ENCODE measurements around the gene USP35. TPM values are rescaled to one million over a fixed set of nuclear protein-coding genes. Genes with fewer than 3 reads are reported as not detected.
"Not testable (repeated sequence)": the region's sequence is repeated elsewhere in the genome, so short reads cannot be mapped to it uniquely, and the experiment has no call there.

Gene USP35
- total RNA-seq, 1 experiment from 2014 or later: 10.6 TPM

DNA sequence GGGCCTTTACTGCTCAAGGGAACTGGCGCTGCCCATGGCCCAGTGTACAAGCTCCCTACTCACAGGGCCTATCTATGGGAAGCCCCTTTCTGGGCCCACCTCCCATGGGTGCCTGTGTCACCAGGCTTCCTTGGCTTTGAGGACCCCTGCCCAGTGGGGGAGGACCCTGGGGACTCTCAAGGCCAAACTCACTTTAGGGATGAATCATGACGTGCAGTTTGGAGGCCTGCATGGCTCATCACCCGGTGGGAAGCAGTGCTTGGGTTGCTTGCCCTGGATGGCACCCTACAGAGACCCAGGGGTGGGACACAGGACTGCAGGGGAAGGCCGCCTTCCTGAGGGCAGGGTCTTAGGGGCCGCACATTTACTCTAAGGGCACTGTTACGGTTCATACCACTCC lies 16.8 kb upstream of the USP35 start (continued):
- TF ChIP-seq, protein P1, sequence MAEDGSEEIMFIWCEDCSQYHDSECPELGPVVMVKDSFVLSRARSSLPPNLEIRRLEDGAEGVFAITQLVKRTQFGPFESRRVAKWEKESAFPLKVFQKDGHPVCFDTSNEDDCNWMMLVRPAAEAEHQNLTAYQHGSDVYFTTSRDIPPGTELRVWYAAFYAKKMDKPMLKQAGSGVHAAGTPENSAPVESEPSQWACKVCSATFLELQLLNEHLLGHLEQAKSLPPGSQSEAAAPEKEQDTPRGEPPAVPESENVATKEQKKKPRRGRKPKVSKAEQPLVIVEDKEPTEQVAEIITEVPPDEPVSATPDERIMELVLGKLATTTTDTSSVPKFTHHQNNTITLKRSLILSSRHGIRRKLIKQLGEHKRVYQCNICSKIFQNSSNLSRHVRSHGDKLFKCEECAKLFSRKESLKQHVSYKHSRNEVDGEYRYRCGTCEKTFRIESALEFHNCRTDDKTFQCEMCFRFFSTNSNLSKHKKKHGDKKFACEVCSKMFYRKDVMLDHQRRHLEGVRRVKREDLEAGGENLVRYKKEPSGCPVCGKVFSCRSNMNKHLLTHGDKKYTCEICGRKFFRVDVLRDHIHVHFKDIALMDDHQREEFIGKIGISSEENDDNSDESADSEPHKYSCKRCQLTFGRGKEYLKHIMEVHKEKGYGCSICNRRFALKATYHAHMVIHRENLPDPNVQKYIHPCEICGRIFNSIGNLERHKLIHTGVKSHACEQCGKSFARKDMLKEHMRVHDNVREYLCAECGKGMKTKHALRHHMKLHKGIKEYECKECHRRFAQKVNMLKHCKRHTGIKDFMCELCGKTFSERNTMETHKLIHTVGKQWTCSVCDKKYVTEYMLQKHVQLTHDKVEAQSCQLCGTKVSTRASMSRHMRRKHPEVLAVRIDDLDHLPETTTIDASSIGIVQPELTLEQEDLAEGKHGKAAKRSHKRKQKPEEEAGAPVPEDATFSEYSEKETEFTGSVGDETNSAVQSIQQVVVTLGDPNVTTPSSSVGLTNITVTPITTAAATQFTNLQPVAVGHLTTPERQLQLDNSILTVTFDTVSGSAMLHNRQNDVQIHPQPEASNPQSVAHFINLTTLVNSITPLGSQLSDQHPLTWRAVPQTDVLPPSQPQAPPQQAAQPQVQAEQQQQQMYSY (CRISPR knock-in tag; IDR thresholded peaks at IDR 0.05): no peak
- TF ChIP-seq, protein P2, sequence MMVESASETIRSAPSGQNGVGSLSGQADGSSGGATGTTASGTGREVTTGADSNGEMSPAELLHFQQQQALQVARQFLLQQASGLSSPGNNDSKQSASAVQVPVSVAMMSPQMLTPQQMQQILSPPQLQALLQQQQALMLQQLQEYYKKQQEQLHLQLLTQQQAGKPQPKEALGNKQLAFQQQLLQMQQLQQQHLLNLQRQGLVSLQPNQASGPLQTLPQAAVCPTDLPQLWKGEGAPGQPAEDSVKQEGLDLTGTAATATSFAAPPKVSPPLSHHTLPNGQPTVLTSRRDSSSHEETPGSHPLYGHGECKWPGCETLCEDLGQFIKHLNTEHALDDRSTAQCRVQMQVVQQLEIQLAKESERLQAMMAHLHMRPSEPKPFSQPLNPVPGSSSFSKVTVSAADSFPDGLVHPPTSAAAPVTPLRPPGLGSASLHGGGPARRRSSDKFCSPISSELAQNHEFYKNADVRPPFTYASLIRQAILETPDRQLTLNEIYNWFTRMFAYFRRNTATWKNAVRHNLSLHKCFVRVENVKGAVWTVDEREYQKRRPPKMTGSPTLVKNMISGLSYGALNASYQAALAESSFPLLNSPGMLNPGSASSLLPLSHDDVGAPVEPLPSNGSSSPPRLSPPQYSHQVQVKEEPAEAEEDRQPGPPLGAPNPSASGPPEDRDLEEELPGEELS (CRISPR knock-in tag; IDR thresholded peaks at IDR 0.05): no peak
- TF ChIP-seq, protein P3, sequence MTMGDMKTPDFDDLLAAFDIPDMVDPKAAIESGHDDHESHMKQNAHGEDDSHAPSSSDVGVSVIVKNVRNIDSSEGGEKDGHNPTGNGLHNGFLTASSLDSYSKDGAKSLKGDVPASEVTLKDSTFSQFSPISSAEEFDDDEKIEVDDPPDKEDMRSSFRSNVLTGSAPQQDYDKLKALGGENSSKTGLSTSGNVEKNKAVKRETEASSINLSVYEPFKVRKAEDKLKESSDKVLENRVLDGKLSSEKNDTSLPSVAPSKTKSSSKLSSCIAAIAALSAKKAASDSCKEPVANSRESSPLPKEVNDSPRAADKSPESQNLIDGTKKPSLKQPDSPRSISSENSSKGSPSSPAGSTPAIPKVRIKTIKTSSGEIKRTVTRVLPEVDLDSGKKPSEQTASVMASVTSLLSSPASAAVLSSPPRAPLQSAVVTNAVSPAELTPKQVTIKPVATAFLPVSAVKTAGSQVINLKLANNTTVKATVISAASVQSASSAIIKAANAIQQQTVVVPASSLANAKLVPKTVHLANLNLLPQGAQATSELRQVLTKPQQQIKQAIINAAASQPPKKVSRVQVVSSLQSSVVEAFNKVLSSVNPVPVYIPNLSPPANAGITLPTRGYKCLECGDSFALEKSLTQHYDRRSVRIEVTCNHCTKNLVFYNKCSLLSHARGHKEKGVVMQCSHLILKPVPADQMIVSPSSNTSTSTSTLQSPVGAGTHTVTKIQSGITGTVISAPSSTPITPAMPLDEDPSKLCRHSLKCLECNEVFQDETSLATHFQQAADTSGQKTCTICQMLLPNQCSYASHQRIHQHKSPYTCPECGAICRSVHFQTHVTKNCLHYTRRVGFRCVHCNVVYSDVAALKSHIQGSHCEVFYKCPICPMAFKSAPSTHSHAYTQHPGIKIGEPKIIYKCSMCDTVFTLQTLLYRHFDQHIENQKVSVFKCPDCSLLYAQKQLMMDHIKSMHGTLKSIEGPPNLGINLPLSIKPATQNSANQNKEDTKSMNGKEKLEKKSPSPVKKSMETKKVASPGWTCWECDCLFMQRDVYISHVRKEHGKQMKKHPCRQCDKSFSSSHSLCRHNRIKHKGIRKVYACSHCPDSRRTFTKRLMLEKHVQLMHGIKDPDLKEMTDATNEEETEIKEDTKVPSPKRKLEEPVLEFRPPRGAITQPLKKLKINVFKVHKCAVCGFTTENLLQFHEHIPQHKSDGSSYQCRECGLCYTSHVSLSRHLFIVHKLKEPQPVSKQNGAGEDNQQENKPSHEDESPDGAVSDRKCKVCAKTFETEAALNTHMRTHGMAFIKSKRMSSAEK (CRISPR knock-in tag; IDR thresholded peaks at IDR 0.05; ENCODE audit: borderline replicate concordance): no peak
- no peak for TF ChIP-seq MYBL2 (CRISPR knock-in tag; IDR thresholded peaks at IDR 0.05)

DNA sequence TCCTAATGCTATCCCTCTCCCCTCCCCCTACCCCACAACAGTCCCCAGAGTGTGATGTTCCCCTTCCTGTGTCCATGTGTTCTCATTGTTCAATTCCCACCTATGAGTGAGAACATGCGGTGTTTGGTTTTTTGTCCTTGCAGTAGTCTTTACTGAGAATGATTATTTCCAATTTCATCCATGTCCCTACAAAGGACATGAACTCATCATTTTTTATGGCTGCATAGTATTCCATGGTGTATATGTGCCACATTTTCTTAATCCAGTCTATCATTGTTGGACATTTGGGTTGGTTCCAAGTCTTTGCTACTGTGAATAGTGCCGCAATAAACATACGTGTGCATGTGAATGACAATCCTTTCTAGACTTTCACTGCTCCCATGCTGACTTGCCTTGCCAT lies 12.9 kb upstream of the USP35 start:
- H3K9me3 Mint-ChIP-seq; CTCF ChIA-PET; H3K27ac Mint-ChIP-seq; POLR2A ChIA-PET; DNase-seq (ENCODE audit: low spot score); H3K4me3 Mint-ChIP-seq; ATAC-seq; H3K4me1 Mint-ChIP-seq; H3K36me3 Mint-ChIP-seq; H3K27me3 Mint-ChIP-seq (ENCODE audit: low read depth): not testable (repeated sequence)

DNA sequence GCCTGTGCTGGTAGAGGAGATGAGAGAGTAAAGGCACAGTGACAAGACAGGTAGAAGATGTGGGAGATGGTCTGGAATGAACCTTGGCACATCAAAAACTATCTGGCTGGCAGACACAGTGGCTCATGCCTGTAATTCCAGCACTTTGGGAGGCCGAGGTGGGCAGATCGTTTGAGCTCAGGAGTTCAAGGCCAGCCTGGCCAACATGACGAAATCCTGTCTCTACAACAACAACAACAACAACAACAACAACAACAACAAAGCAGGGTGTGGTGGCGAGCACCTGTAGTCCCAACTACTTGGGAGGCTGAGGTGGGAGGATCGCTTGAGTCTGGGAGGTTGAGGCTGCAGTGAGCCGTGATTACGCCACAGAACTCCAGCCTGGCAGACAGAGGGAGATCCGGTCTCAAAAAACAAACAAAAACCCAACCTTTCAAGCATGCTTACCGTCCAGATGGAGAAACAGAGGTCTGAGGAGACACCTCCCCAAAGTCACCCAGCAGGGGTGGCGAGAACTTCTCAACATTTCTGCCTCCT lies 12.0 kb upstream of the USP35 start:
- Mint-ChIP-seq H3K4me3 (no peak overlapping the region), H3K36me3 (peaks cover 4% of the 10 kb centered on the region; the same call in 1 of the 2 replicates), H3K27ac (no peak overlapping the region), H3K4me1 (0 out of 2 replicates have a peak, but pooled peaks cover 3% of the 10 kb centered on the region), H3K9me3 (peaks cover 5% of the 10 kb centered on the region), H3K27me3 (ENCODE audit: low read depth) (no peaks in the 10 kb centered on the region)
- ChIA-PET POLR2A (no interaction called here), CTCF (no interaction called here)
- ATAC-seq (no peak), DNase-seq (ENCODE audit: low spot score) (no peak)
- TF ChIP-seq, protein P4, sequence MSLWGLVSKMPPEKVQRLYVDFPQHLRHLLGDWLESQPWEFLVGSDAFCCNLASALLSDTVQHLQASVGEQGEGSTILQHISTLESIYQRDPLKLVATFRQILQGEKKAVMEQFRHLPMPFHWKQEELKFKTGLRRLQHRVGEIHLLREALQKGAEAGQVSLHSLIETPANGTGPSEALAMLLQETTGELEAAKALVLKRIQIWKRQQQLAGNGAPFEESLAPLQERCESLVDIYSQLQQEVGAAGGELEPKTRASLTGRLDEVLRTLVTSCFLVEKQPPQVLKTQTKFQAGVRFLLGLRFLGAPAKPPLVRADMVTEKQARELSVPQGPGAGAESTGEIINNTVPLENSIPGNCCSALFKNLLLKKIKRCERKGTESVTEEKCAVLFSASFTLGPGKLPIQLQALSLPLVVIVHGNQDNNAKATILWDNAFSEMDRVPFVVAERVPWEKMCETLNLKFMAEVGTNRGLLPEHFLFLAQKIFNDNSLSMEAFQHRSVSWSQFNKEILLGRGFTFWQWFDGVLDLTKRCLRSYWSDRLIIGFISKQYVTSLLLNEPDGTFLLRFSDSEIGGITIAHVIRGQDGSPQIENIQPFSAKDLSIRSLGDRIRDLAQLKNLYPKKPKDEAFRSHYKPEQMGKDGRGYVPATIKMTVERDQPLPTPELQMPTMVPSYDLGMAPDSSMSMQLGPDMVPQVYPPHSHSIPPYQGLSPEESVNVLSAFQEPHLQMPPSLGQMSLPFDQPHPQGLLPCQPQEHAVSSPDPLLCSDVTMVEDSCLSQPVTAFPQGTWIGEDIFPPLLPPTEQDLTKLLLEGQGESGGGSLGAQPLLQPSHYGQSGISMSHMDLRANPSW (CRISPR knock-in tag; conservative IDR thresholded peaks at IDR 0.05; ENCODE audit: low read depth): no peak
- no peak for TF ChIP-seq SP1 (CRISPR knock-in tag; conservative IDR thresholded peaks at IDR 0.05)
- TF ChIP-seq, protein P5, sequence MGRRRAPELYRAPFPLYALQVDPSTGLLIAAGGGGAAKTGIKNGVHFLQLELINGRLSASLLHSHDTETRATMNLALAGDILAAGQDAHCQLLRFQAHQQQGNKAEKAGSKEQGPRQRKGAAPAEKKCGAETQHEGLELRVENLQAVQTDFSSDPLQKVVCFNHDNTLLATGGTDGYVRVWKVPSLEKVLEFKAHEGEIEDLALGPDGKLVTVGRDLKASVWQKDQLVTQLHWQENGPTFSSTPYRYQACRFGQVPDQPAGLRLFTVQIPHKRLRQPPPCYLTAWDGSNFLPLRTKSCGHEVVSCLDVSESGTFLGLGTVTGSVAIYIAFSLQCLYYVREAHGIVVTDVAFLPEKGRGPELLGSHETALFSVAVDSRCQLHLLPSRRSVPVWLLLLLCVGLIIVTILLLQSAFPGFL (CRISPR knock-in tag; IDR thresholded peaks at IDR 0.05; ENCODE audit: borderline replicate concordance): no peak
- no peak for TF ChIP-seq ESRRA (CRISPR knock-in tag; IDR thresholded peaks at IDR 0.05; ENCODE audit: borderline replicate concordance)
- TF ChIP-seq, protein P6, sequence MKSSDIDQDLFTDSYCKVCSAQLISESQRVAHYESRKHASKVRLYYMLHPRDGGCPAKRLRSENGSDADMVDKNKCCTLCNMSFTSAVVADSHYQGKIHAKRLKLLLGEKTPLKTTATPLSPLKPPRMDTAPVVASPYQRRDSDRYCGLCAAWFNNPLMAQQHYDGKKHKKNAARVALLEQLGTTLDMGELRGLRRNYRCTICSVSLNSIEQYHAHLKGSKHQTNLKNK (CRISPR knock-in tag; IDR thresholded peaks at IDR 0.05): no peak
- TF ChIP-seq, protein P7, sequence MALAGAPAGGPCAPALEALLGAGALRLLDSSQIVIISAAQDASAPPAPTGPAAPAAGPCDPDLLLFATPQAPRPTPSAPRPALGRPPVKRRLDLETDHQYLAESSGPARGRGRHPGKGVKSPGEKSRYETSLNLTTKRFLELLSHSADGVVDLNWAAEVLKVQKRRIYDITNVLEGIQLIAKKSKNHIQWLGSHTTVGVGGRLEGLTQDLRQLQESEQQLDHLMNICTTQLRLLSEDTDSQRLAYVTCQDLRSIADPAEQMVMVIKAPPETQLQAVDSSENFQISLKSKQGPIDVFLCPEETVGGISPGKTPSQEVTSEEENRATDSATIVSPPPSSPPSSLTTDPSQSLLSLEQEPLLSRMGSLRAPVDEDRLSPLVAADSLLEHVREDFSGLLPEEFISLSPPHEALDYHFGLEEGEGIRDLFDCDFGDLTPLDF (CRISPR knock-in tag; IDR thresholded peaks at IDR 0.05): no peak
- TF ChIP-seq, protein P2 (CRISPR knock-in tag; IDR thresholded peaks at IDR 0.05): no peak
- no peak for TF ChIP-seq ZNF263 (CRISPR knock-in tag; IDR thresholded peaks at IDR 0.05; ENCODE audit: low read depth)
